GM12878 (cell line): ENCODE data around the gene SORL1.

Experiments used
- CBX3 ChIP-seq: fragments of 200-600 bp; sonication (generic); IDR thresholded peaks from 2 replicates; pipeline ENCODE4 v1.6.1; 2016; ENCODE audit warnings: low read depth, borderline replicate concordance
- POLR2A ChIP-seq: IDR thresholded peaks from 2 replicates; pipeline ENCODE4 v1.6.1; 2011; ENCODE audit warnings: low read depth, mild to moderate bottlenecking, low read length
- YY1 ChIP-seq: IDR thresholded peaks from 2 replicates; pipeline ENCODE4 v1.6.1; 2011; ENCODE audit warnings: low read depth, mild to moderate bottlenecking, low read length
- ZNF274 ChIP-seq: IDR thresholded peaks from one replicate; pipeline ENCODE4 v1.8.0; 2011; ENCODE audit not compliant: insufficient read length, insufficient read depth
- TF ChIP-seq, protein P1 (sequence below): IDR thresholded peaks from 2 replicates; pipeline ENCODE4 v1.6.1; 2012; ENCODE audit warnings: mild to moderate bottlenecking, low read depth, low read length
- TF ChIP-seq, protein P2 (sequence below), 3 experiments: IDR thresholded peaks in 2 of 3; conservative IDR thresholded peaks in 1 of 3; 2 replicates each; pipeline ENCODE4 v1.5.1; 2011; ENCODE audit warnings: low read depth in 3 of 3, low read length in 3 of 3, mild to moderate bottlenecking in 3 of 3, control low read depth in 2 of 3, moderate library complexity in 2 of 3, inconsistent platforms in 1 of 3, mixed read lengths in 1 of 3; ENCODE audit not compliant: control insufficient read depth in 2 of 3, insufficient read depth in 1 of 3; ENCODE audit errors: extremely low read depth in 1 of 3
- TF ChIP-seq, protein P3 (sequence below): fragments of 450-650 bp; IDR thresholded peaks from 2 replicates; pipeline ENCODE4 v1.6.1; 2017; ENCODE audit warnings: mild to moderate bottlenecking, moderate library complexity

DNA sequence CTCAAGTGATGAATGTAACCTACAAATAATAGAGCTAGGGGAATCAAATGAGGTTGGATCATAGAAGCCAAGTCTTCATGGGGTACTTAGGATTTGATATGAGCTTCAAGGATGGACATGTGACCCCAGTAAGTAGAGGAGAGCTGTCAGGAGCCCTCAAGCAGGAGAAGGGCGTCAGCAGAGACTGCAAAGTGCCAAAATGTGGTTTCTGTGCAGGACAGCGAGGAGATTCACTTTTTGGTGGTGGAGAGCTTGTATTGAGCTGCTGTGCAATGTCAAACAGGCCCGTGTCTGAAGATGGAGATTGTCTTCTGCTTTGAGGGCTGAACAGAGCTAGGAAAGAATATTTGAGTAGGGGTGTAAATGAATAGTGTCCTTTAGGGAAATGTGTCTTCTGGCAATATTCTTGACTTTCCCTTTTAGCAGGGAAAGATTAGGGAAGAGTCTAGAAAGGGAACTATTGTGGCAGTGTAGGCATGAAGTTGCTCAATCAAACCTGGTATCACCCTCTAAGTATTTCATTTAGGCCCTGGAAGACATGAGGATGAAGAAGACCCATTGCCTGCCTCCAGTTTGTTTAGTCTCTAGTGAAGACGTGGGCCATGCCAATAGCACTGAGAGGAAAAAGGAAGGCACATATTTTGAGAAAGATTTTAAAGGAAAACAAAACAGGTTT is 31.8 kb downstream of the SORL1 start:
- TF ChIP-seq CBX3 = no peak
- TF ChIP-seq YY1 = no peak
- TF ChIP-seq, protein P1, sequence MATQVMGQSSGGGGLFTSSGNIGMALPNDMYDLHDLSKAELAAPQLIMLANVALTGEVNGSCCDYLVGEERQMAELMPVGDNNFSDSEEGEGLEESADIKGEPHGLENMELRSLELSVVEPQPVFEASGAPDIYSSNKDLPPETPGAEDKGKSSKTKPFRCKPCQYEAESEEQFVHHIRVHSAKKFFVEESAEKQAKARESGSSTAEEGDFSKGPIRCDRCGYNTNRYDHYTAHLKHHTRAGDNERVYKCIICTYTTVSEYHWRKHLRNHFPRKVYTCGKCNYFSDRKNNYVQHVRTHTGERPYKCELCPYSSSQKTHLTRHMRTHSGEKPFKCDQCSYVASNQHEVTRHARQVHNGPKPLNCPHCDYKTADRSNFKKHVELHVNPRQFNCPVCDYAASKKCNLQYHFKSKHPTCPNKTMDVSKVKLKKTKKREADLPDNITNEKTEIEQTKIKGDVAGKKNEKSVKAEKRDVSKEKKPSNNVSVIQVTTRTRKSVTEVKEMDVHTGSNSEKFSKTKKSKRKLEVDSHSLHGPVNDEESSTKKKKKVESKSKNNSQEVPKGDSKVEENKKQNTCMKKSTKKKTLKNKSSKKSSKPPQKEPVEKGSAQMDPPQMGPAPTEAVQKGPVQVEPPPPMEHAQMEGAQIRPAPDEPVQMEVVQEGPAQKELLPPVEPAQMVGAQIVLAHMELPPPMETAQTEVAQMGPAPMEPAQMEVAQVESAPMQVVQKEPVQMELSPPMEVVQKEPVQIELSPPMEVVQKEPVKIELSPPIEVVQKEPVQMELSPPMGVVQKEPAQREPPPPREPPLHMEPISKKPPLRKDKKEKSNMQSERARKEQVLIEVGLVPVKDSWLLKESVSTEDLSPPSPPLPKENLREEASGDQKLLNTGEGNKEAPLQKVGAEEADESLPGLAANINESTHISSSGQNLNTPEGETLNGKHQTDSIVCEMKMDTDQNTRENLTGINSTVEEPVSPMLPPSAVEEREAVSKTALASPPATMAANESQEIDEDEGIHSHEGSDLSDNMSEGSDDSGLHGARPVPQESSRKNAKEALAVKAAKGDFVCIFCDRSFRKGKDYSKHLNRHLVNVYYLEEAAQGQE = no peak
- TF ChIP-seq, protein P2, sequence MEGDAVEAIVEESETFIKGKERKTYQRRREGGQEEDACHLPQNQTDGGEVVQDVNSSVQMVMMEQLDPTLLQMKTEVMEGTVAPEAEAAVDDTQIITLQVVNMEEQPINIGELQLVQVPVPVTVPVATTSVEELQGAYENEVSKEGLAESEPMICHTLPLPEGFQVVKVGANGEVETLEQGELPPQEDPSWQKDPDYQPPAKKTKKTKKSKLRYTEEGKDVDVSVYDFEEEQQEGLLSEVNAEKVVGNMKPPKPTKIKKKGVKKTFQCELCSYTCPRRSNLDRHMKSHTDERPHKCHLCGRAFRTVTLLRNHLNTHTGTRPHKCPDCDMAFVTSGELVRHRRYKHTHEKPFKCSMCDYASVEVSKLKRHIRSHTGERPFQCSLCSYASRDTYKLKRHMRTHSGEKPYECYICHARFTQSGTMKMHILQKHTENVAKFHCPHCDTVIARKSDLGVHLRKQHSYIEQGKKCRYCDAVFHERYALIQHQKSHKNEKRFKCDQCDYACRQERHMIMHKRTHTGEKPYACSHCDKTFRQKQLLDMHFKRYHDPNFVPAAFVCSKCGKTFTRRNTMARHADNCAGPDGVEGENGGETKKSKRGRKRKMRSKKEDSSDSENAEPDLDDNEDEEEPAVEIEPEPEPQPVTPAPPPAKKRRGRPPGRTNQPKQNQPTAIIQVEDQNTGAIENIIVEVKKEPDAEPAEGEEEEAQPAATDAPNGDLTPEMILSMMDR (IDR thresholded peaks at IDR 0.05 in 2 of 3, conservative IDR thresholded peaks at IDR 0.05 in 1 of 3; ENCODE audit: control insufficient read depth in 2 of 3, extremely low read depth in 1 of 3, insufficient read depth in 1 of 3, low read depth in 3 of 3, low read length in 3 of 3) = no peak
- TF ChIP-seq, protein P3, sequence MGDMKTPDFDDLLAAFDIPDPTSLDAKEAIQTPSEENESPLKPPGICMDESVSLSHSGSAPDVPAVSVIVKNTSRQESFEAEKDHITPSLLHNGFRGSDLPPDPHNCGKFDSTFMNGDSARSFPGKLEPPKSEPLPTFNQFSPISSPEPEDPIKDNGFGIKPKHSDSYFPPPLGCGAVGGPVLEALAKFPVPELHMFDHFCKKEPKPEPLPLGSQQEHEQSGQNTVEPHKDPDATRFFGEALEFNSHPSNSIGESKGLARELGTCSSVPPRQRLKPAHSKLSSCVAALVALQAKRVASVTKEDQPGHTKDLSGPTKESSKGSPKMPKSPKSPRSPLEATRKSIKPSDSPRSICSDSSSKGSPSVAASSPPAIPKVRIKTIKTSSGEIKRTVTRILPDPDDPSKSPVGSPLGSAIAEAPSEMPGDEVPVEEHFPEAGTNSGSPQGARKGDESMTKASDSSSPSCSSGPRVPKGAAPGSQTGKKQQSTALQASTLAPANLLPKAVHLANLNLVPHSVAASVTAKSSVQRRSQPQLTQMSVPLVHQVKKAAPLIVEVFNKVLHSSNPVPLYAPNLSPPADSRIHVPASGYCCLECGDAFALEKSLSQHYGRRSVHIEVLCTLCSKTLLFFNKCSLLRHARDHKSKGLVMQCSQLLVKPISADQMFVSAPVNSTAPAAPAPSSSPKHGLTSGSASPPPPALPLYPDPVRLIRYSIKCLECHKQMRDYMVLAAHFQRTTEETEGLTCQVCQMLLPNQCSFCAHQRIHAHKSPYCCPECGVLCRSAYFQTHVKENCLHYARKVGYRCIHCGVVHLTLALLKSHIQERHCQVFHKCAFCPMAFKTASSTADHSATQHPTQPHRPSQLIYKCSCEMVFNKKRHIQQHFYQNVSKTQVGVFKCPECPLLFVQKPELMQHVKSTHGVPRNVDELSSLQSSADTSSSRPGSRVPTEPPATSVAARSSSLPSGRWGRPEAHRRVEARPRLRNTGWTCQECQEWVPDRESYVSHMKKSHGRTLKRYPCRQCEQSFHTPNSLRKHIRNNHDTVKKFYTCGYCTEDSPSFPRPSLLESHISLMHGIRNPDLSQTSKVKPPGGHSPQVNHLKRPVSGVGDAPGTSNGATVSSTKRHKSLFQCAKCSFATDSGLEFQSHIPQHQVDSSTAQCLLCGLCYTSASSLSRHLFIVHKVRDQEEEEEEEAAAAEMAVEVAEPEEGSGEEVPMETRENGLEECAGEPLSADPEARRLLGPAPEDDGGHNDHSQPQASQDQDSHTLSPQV = no peak
- TF ChIP-seq ZNF274 = no peak
- no peak for TF ChIP-seq POLR2A
